ENCODE measurements around the gene PECR.

Gene PECR

GRCh38 chr2:216069028-216069427, 12.6 kb downstream of the PECR start:
- no peak for ATAC-seq

DNA sequence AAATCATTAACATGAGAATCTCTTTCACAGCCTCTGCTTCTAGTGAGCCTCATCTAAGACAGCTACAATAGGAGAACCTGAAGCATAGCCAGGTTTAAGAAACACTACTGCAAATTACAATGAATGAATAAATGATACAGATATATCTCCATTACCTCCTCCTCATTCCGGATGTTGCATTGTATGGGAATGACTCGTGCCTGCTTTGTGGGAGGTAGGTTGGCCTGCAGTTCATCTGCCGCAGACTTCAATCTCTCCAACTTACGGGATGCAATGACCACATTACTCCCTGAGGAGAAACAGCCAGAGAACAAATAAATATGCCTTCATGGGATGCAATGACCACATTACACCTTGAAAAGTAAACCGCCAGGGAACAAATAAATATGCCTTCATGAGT, 15.4 kb downstream of the PECR start:
- no peak for ATAC-seq

DNA sequence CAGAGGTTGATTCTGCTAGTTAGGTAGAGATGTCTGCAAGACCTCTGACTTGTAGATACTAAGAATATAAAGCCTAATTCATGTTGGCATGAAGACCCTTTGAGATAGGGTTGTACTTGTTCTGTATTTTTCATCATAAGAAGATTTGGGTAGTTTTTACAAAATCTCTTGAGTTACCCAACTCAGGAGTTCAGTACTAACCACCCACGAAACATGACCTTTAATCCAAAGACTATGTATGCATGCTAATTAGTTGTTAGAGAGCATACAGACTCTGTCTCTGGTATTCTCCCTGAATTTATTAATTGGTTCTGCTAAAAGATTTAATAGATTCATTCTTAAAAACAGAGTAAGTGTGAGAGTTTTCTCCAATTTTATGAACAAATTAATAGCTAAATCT, 16.9 kb downstream of the PECR start:
- no peak for ATAC-seq

DNA sequence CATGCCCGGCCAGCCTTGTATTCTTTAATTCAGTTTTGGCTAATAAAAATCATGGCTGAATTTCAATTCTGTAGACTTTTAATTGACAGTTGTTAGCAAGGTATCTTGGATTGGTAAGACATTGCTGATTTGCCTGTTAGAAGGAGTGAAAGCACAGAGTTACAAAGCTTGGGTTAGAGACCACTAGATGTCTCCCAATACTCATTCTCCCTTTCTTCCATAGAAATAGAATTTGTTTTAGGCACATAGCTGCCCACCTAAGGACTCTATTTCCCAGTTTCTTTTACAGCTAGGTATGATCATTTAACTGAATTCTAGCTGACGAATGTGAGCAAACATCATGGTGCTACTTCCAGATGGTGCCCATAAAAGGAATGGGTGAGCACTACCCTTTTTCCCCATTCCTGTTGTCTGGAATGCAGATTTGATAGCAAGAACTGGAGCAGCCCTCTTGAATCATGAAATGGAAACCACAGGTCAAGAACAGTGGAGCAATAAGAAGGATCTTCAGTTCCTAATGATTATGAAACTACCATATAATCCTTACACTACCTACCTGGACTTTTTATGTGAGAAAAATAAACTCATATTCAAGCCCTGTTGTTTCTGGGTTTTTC, 17.5 kb downstream of the PECR start:
- no peak for ATAC-seq

DNA sequence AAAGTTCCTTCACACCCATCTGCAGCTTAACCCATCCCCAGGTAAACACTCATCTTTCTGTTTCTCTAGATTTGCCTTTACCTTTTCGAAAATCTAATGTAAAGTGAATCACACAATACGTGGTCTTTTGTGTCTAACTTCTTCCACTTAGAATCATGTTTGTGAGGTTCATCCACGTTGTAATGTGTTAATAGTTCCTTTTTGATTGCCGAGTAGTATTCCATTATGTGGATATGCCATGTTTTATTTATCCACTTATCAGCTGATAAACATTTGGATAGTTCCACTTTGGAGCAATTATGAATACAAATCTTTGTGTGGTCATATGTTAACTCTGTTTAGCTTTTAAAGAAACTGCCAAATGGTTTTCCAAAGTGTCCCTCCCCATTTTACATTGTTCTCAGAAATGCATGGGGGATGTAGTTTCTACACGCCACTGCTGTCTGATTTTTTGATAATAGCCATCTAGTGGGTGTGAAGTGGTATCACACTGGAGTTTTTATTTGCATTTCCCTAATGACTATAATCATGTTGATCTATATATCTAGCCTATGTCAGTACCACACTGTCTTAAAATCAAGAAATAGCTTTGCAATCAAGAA, 22.3 kb downstream of the PECR start:
- no peak for ATAC-seq

DNA sequence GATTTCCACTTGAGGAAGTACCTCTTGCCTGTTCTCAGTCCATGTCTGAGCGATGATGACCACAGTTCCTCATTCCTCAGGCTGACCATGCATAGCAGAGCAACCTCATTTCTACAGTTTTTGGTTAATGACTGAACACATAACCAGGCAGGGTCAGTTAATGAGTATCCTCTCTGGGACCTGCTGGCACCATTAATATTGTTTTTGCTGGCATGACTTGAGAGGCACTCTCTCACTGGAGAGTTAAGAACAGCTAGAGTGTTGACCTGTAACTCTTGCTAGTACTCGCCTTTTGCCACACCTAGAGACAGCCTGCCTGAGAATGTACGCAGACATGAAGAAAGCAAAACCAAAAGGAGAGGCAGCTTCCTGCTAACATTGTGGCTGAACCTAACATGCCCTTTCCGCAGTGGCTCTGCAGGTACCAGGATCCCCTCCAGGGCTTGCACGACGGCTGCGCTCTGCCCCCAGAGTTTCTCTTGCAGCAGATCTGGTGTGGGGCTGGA, 23.9 kb downstream of the PECR start:
- ATAC-seq: peak; percentile 96 to 97

DNA sequence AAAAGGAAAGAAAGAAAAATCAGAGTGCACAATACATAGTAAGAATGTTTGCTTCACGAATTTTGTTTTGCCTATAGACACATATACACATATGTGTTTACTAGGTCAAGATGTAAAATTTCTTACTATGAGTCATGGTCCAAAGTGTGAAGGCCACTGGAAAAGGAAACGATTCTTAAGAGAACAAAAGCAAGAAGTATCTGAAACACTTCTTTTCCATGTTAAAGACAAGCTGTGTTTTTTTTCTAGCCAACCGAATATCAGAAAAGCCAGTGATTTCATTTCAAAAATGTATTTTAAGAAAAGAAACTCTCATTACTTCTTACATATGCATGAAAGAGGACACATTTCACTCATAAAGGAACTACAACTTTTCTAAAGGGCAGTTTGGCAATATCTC, 24.9 kb downstream of the PECR start:
- no peak for ATAC-seq

DNA sequence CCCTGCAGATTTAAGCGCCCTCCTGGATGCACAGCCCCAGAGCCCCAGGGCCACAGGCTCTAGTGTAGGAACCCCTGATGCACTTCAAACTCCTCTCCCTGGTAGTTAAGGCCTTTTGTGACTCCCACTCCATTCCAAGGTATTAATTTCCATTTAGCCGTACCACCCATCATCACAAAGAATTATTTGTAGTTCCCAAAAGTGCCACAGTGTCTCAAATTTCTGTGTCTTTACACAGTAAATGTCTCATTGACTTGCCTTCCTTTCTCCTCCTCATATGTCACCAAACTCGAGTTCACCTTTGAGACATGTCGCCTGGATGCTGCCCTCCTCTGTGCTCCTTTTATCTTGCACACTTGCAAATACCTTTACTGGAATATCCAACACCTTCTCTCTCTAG, 25.9 kb downstream of the PECR start:
- ATAC-seq: no peak

DNA sequence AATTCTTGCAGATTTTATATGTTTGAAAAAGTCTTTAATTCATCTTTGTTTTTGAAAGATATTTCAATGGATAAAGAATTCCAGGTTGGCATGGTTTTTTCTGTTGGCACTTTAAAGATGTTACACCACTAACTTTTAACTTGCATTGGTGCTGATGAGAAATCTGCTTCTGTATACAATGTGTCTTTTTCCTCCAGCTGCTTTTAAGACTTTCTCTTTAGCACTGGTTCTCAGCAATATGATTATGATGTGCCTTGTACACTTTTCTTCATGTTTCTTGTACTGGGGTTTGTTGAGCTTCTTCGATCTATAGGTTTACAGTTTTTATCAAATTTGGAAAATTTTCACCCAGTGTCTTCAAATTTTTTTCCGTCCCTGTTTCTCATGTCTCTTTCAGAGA, 29.2 kb downstream of the PECR start:
- no peak for ATAC-seq

GRCh38 chr2:216051350-216051749, 30.3 kb downstream of the PECR start:
- no peak for ATAC-seq

GRCh38 chr2:216049452-216049851, 32.2 kb downstream of the PECR start:
- no peak for ATAC-seq

DNA sequence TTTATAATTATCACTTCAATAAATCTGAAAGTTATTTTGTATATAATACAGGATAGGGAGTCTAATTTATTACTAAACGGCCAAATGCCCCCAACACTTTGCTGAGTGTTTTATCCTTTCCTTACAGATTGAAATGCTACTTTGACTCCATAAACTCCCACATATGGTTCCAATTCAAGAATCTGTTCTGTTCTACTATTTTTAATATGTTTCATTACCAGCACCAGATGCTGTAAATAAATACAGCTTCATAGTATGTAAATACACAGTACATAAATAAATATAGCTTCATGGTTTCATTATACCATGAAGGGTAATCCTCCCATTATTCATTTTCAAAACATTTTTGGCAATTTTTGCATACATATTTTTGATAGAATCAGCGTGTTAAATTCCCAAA, 34.2 kb downstream of the PECR start:
- ATAC-seq: no peak

DNA sequence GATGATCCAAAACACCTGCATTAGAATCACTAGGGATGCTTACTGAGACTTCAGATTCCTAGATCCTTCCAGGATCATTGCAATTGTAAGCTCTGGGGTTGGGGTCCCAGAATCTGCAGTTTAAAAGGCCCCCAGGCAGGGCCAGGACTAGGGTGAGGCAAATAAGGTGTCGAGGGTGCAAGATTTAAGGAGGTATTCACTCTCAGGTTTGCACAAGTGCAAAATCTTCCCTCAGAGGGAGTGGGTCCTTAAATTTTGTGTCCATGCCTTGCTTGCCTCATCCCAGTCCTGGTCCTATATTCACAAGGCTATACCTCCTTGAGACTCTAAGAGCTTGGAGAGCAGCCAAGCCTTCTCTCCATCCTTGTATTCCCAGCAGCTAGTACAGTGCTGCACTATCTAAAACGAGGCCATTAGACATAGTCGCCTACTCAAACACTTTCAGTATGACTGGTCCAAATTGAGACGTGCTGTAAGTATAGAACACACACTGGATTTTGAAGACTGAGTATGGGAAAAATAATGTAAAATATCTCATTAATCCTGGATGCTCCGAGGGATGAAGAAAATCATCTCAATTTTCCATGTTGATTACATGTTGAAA, 36.6 kb downstream of the PECR start:
- peak in 1 of 2 donors; percentile 68 for ATAC-seq

DNA sequence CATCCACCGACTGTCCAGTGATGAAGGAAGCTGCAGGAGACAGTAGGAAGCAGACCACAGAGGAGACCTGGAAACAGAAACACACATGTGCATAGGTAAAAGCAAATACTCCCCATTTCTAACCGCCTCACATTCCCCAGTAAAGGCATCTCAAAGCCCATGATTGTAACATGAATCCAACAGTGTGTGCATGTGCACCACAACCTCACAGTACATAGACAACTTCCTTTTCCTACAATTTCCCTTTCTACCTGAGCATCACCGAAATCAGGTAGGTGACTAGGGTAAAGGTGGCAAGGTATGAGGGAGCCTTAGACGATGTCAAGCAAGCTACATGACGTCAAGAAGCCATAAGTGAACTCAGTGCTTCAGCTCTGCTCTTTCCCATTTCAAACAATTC, 37.7 kb downstream of the PECR start:
- no peak for ATAC-seq

- no peak for ATAC-seq
Observed at GRCh38 chr2:216041438-216041837, 40.2 kb downstream of the PECR start.

- ATAC-seq: no peak
Observed at GRCh38 chr2:216039918-216040317, 41.7 kb downstream of the PECR start.

- ATAC-seq: peak; percentile 30 to 36
Observed at GRCh38 chr2:216034065-216034464, 47.5 kb downstream of the PECR start.

GRCh38 chr2:216033403-216033802, 48.2 kb downstream of the PECR start:
- ATAC-seq: no peak

DNA sequence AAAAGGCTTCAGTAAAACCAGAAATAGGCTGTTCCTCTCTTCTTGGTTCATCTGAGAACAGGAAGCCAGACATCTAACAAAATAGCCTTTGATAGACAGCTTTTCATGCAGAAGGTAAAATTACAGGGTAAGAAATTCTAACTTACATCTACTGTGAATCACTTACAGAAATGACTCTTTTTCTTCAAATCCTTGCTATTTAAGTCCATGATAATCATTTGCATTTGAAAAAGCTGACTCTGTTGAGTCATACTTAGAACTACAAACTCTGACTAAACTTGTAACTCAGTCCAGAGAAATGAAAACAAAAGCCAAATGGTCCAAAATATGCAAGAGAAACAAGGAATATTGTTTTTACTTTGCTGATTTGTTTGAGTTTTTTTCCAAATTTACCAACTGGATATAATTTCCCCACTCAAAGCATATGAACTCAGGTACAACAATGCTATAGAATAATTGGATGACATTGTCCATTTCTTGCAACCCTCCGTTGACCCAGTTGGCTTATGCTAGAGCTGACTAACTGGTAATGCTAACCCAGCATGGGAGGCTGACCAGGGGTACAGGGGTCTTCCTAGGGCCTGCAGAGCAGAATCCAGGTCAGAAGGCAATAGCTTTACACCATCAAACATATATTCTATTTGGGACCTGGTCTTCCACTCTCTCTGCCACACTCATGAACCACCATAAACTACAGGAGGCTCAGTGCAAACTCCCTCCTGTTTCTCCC, 49.5 kb downstream of the PECR start:
- ATAC-seq: peak; percentile 89 to 91

- ATAC-seq: no peak
Observed at GRCh38 chr2:216030216-216030615, 51.4 kb downstream of the PECR start.

GRCh38 chr2:216029416-216030129, 52.0 kb downstream of the PECR start:
- no peak for ATAC-seq

DNA sequence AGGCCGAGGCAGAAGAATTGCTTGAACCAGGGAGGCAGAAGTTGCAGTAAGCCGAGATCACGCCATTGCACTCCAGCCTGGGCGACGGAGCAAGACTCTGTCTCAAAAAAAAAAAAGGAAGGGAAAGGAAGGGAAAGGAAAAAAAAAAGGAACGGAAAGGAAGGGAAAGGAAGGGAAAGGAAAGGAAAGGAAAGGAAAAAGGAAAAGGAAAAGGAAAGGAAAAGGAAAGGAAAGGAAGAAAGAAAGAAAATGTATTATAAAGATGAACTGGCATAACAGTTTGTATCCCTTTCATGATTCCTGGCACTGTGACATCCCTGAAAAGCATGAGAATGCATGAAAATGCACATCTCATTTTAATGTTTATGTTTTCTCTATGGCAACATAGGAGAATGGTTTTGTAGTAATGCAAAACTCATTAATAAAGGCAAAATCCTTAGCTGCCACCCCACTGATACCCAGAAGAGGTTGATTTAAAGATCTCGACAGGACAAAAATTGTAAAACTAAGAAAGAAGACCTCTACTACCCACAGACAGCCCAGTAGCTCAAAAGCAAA, 56.8 kb downstream of the PECR start:
- ATAC-seq: no peak

Measured in activated CD4-positive, CD25-positive, alpha-beta regulatory T cell treated with anti-CD3 and anti-CD28 coated beads, Interleukin-2, amount 50 U/mL, for 24 hours (primary cell).